GM04503 (cell line): ENCODE results near the gene SYTL4.
A peak's percentile ranks its signal among the peaks of the same experiment; 100 is the strongest.
"Not testable (repeated sequence)": the region's sequence is repeated elsewhere in the genome, so short reads cannot be mapped to it uniquely, and the experiment has no call there.

Experiments used
- DNase-seq: peaks from one replicate; pipeline ENCODE4 v3.0.0-alpha.2; 2012; ENCODE audit warnings: low read depth

The SYTL4 gene

DNA sequence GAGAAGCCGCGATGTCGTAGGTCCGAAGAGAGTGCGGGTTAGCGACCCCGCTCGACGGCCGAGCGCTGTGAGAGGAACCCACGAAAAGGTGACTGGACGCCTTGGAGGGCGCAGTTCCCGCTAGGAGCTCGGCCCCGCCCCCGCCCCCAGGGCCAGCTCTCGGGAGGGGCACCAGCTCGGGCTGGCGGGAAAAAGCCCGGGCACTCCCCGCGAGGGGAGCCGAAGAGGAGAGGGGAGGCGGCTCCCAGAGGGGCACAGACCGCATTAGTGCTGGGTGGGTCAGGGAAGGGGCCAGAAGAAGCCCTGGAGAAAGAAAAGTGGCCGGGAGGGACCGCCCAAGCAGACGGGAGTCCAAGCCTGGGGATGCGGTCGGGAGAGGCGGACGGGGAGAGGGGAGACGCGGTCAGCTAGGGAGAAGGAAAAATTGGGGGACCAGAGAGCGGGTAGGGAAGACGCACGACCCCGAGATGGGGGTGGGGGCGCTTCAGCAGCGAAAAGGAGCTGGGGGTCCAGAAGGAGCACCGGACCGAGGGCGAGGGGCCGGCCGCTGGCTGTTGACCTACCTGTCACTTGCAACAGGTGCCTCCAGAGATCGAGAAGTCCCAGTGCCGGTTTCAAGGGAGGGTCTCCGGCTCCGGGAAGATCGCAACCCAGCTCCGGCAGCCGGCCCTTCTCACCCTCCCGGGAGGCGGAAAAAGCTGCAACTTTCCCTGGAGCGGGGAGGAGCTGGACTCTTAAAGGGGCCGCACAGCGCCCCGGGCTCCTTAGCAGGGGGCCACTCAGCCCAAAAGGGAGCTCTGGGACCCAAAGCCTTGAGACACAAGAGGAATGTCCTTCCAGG, at the start of gene SYTL4:
Gene SYTL4 (minus strand): TSS at position 681 of the 841 bp plus-strand sequence. CDS start 30,084 bp downstream, outside the sequence.
- no peak for DNase-seq

DNA sequence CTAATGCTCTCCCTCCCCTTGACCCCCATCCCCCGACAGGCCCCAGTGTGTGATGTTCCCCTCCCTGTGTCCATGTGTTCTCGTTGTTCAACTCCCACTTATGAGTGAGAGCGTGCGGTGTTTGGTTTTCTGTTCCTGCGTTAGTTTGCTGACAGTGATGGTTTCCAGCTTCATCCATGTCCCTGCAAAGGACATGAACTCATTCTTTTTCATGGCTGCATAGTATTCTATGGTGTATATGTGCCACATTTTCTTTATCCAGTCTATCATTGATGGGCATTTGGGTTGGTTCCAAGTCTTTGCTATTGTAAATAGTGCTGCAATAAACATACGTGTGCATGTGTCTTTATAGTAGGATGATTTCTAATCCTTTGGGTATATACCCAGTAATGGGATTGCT, 37.5 kb upstream of the SYTL4 start:
- DNase-seq = not testable (repeated sequence)

DNA sequence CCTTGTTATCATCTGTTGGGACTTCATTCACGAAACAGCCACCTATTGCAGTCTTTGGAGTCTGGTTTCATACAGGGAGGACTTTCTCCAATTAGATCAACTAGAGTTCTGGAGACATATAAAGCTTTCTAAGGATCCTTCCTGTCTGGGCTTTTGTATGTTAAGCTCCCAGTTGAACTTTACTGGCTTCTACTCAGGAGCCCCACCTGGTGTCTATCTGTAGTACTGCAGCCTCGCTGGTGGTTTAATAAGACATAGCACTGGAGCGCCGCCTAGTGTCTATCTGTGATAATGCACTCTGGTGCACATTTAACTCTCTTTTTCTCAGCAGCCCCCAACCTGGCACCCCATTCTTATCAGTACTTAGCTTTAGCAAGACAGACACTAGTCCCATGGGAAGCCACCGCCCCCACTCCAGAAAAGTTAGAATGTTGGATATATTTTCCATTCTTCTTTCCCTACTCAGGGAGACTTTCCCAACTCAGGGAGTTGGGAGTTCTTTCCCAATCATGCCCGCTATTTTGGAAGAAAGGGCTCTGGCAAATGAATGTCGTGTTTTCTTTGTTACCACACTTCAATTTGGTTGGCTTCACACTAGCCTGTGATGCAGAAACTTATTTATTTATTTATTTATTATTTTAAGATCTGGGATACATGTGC, 36.9 kb upstream of the SYTL4 start:
- DNase-seq = peak; percentile 14

DNA sequence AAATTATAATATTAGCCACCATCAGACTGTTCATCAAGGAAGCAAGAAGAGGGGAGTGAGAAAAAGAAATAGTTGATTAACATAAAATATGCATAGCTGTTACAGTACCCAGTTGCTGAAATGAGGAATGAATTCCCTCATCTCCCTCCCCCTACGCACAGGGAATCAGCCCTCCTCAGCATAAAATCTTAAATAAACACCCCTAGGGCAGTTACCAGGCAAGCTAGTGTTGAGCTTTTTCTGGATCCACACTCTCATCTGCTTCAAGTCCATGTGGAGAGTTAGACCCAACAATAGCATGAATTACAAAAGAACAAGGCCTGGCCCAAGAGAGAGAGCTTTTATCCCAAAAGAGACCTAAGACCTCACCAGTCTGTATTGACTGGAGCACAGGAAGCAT, 19.0 kb upstream of the SYTL4 start:
- DNase-seq = no peak

DNA sequence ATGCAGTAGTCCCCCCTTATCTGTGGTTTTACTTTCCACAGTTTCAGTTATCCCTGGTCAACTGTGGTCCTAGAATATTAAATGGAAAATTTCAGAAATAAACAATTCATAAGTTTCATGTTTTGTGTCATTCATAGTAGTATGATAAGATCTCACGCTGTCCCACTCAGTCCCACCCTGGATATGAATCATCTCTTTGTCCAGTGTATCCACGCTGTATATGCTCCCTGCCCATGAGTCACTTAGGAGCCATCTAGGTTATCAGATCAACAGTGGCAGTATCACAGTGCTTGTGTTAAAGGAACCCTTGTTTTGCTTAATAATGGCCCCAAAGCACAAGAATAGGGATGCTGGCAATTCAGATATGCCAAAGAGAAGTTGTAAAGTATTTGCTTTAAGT, 16.2 kb upstream of the SYTL4 start:
- DNase-seq = no peak

DNA sequence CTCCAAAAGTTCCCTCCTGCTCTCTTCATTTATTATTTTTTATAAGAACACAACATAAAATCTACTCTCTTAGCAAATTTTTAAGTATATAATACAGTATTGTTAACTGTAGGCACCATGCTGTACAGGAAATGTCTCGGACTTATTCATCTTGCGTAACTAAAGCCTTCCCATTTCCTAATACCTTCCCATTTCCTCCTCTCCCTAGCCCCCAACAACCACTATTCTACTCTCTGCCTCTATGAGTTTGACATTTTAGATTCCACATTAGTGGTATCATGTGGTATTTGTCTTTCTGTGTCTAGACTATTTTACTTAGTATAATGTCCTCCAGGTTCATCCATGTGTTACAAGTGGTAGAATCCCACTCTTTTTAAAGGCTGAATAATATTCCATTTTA, 15.8 kb upstream of the SYTL4 start:
- no peak for DNase-seq

DNA sequence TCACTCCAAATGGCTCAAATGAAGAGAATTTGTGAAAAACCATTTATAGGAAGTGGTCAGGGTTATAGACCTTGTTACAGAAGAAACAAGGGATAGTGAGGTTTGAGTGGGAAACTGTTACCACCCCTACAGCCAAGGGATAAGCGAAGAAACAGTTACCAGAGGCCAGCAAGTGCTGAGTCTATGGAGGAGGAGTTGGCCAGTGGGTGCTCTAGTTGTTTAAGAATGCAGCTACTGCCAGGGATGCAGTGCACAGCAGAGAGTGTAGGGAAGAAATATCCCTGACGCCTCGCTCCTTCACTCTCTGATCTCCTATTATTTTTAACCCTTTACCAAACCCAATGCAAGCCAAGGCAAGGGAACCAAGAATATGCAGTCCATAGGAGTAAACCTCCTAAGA, 15.2 kb upstream of the SYTL4 start:
- no peak for DNase-seq

DNA sequence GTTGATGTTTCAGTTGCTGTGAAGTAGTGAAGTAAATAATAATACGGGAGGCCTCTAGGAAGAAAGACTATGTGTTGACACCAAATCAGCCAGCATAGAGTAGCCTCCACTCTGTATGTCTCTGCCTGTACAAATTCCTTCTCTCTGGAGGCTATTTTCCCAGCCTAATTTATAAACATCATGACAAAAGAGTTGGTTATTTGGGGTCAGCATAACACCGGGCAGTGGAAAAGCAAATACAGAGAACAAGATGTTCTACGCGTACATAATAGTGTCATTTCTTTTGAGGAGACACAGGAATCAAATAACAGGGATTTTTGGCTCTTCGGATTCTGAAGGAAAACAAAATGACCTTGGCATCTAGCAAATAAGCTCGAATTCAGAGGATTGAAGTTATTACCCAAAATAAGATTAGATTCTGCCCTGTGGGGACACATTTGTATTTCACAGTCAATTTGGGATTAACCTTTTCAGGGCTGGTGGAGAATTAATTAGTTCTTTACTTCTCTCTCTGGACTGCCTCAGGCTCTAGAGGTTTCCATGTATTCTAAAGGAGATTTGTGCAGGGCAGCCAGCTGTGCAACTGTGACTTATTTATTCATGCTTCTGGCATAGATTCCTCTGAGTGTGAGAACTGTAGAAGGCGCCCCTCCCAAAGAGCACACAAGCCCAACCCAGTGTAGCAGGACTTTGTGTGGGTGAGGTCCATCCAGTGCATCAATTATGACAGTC, 14.1 kb upstream of the SYTL4 start:
- DNase-seq = no peak

DNA sequence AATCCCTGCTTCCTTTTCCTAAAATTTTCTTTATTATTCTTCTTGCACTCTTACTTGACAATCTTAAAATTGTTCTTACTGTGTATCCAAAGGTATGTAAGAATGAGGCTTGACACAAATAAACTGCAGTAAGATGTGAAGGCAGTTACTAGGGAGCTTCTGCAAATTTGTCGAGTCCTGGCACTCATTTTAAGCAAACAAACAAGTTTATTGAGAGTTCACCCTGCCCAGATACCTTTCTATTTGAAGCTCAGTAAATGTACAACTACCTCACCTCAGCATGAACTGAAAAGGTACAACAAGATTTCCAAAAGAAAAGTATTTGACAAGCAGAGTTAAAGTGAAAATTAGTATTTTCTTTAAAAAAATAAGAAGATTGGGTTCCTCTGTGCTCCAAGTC, 13.3 kb upstream of the SYTL4 start:
- no peak for DNase-seq

DNA sequence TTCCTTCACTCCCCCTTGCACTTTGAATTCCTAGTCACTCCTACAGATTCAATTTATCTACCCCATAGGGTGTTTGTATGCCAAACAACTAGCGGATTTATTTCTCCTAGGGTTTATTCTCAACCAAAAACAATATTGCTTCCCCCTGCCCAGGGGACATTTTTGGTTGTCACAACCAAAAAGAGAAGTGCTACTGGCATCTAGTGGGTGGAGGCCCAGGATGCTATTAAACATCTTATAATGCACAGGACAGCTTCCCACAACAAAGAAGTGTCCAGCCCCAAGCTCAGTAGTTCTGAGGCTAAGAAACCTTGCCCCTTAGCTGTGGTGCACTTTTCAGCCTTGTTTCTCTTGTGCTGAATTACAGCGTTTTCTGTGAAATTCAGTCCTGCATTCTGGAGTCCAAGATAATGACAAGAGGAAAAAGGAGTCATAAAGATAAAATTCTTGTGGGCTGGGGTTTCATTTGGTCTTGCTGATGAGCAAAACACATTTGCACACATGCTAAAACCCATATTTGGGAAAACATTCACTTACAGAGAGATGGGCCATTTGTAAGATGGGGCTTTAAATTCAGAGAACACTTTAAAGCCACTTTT, 11.2 kb upstream of the SYTL4 start:
- DNase-seq = no peak

DNA sequence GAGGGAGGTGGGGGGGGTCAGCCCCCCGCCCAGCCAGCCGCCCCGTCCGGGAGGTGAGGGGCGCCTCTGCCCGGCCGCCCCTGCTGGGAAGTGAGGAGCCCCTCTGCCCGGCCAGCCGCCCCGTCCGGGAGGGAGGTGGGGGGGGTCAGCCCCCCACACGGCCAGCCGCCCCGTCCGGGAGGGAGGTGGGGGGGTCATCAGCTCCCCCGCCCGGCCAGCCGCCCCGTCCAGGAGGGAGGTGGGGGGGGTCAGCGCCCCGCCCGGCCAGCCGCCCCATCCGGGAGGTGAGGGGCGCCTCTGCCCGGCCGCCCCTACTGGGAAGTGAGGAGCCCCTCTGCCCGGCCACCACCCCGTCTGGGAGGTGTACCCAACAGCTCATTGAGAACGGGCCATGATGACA, 7.9 kb downstream of the SYTL4 start:
- not testable (repeated sequence) for DNase-seq

DNA sequence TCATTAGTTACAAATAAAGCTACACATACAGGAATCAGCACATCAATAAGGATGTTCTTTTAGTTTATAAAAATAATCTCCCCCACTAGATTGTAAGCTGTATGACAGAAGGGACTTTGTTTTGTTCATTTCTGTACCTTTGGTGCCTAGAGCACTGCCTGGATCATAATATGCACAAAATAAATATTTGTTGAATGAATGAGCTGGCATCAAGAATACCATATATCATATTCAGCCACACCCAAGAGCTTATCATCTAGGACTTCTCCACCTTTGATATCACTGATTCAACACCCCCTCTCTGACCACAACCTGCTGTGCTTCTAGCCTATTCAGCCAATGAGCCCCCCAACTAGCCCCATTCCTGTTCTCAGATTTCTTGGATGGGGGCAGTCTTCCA, 10.6 kb downstream of the SYTL4 start:
- no peak for DNase-seq

DNA sequence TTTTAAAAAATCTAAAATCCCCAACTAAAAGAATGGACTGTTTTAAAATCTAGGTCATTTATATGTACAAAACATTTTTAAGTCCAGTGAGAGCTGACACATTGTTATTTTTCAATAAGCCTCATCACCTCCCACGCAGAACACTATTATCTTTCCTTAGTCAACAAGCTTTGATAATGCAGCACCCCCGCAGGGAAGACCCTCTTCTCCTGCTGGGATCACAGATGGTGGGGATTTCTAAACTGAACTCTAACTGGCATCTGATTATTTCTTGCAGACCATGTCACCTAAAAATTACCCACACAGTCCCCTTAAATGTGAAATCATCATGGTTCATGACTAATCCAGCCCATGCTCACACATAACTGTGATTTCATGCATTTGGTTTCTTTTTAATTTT, 11.6 kb downstream of the SYTL4 start:
- no peak for DNase-seq

DNA sequence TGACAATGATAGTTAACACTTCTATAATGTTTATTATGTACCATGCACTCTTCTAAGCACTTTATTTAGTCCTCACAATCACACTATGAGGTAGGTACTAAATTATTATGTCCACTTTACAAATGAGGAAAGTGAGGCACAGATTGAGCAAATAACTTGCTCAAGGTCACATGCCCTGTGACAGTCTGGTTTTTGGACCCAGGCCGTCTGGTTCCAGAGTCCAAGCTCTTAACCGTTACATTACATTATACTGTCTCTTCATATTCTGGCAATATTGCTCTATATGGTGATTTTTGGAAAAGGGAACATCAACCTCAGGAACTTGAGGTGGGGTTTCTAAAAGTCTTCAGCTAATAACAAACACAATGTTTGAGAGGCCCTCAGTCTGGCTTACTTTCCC, 12.8 kb downstream of the SYTL4 start:
- DNase-seq = no peak

DNA sequence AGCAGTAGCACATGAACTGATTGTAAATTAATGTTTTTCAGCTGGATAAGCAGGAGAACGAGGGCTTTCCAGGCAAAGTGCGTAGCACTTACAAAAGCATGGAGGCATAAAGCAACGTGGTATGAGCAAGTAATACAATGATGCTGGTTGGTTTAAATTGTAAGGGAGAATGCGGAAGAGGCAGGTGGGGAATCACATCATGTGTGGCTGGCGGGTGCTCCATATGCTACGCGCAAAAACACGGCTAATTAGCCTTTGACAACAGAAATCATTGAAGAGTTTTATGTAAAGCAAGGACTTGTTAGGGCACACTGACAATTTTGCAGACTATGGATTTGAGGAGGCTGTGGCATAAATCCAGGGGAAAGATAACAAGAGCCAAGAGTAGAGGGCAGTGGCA, 14.6 kb downstream of the SYTL4 start:
- DNase-seq = no peak

DNA sequence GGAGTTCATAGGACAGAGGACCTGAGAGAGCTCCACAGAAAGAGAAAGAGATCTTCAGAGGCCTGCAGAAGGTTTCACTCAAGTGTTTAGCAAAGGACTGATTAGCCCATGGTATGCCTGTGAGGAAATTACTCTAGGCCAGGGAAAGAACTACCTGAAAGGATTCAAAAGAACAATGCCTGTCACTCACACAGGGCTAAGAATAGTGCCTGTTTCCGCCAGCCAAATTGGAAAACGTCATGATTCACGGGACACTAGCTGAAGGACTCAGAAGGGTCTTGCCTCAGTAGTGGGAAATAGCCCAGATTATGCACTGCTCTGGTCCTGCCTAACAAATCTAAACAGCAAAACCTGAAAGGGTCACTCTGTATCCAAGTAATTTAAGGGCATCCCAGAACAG, 21.1 kb downstream of the SYTL4 start:
- DNase-seq = no peak

DNA sequence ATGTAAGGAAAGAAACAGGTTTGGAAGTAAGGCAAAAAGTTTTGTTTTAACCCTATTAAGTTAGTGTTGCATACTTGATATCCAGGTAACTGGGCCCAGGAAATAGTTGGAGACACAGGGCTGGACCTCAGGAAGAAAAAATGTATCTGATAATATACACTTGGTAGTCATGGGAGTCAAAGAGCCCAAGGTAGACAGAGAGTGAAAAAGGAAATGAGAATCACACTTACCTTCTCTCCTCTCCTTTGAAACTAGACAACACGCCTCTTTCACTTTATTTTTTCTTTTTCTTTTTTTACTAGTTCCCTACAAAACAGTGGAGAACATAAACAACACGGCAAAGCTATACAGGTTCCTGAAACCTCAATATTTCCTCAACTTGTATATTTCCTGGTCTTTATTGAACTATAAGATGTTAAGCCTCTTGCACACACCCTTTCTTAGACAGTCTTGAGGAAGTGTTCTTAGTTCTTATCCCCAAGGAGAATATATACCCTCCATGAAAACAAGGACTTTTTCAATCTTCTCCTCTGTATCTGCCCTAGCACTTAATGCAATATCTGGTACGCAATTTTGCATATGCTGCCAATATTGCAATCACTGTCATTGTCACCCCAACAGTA, 27.2 kb downstream of the SYTL4 start:
- DNase-seq = no peak

DNA sequence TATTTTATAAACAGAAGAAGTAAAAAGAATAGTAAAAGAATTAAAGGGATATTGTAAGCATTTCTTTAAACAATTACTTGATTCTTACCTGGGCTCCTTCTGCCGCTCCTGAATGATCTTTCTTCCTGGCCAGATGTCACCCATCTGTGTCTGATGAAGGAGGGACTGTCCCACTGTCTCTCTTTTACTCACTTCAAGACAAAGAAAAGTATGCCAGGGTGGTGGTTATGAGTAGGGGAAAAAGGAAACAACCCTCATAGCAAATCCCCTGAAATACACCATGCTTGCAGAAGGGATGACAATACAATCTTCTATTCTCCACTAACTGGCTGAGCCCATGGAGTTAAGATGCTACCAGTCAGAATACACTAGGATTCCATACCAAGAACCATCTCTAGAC, 31.1 kb downstream of the SYTL4 start:
- no peak for DNase-seq

DNA sequence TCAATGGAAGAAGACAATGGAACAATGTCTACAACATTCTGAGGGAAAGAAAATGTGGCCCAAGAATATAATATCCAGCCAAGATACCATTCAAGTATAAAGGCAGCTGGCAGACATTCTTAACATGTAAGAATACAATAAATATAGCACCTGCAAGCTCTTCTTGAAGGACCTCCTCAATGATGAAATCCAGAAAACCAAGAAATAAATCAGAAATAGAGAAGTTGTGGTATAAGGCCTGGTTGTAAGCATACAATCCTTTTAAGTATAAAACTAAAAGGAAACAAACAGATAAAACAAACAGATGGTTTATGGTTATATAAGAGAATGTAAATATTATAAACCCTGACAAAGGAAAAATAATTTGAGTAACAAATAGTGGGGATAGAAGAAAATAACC, 33.4 kb downstream of the SYTL4 start:
- DNase-seq = no peak

DNA sequence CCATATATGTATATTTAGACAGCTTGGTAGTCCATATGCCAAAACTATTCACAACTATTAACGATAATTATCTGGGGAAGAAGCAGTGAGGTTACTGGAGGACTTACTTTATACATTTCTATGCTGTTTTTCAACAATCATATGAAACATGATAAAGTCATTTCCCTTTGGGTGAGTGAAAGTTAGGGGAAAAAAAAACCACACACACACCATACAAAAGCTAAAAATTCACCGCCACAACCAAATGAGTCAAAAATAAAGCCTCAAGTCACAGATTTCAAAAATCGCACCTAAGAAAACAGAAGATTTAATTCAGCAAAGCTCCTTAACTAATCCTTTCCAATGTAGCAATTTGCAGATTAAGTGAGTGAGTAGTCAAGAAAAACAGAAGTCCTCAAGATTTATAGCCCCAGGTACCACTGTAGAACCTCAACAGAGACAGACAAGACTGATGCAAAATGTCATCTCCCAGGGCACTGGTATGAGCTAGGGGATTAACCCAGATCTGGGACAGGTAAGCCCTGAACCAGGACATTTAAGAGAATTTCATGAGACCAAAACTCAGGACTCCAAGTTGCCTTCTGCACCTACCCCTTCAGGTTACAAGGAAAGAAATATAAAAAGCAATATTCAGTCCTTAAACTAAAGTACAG, 35.1 kb downstream of the SYTL4 start:
- no peak for DNase-seq

DNA sequence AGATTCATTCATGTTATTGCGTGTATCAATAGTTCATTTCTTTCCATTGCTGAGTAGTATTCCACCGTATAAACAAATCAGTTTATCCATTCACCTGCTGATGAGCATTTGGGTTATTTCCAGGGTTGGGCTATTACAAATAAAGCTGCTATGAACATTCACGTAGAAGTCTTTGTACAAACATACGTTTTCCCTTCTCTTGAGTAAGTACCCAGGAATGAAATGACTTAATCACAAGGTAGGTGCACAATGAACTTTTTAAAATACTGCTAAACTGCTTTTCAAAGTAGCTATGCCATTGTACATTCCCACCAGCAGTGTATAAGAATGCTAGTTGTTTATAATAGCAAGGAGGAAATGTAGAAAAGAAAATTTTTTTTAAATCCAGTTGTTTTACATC, 35.9 kb downstream of the SYTL4 start:
- no peak for DNase-seq

DNA sequence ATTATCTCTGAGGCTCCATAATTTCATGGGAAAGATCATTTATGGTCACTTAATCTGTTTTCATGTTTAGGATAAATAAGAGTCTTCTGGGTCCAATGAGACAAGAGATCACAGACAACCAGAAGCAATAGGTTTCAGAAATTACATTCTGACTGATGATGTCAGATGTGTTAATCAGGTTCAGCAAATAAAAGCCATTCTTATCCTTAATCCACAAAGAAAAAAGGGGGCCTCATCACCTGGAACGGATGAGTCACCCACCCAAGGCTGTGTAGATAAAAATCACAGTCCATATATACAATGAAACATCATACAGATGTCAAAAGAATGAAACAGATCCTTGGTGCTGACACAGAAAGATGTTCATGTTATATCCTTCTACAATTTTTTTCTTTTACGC, 36.6 kb downstream of the SYTL4 start:
- no peak for DNase-seq
